Fibroblast of lung (primary cell): ENCODE measurements around the gene PCSK6.

ENCODE experiments used
- EZH2 ChIP-seq: IDR thresholded peaks from 2 replicates; pipeline ENCODE4 v1.5.1; 2012; ENCODE audit warnings: low read length, control low read depth, mild to moderate bottlenecking; ENCODE audit errors: missing control alignments
- TF ChIP-seq, protein P1 (sequence below), 2 donors: IDR thresholded peaks in 1 of 2; conservative IDR thresholded peaks in 1 of 2; 1 replicate in 1 of 2; 2 replicates in 1 of 2; pipeline ENCODE4 v1.5.1; 2011 to 2012; ENCODE audit warnings: low read length in 2 of 2, control low read depth in 1 of 2, inconsistent platforms in 1 of 2, low read depth in 1 of 2, mild to moderate bottlenecking in 1 of 2

DNA sequence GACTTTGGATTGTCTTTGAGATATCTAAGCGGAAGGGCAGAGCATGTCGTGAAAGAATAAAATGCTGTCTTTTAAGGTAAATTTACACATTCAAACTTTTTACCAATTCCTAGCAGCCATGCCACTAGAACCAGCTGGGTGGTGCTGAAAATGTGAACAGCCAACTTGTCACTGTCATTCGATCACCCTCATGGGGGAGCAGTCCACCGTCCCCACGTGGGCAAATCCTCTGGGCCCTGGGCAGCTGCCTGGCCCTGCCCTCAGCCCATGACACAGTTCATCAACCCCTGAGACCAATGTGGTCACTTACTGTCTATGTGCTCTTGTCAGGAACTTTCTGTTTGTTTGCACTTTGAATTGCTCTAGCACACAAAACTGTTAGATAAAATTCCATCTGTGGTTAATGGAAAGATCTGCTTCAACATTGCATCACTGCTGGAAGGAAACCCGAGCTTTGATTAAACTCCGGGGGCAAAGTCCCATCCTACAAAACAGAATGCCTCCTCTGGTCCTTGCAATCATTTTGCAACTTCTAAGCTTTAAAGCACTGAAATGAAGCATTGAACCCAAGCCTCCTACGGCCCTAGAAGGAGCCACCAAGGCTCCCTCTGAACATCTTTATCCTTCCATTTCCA is 50.1 kb downstream of the PCSK6 start:
- TF ChIP-seq, protein P1, sequence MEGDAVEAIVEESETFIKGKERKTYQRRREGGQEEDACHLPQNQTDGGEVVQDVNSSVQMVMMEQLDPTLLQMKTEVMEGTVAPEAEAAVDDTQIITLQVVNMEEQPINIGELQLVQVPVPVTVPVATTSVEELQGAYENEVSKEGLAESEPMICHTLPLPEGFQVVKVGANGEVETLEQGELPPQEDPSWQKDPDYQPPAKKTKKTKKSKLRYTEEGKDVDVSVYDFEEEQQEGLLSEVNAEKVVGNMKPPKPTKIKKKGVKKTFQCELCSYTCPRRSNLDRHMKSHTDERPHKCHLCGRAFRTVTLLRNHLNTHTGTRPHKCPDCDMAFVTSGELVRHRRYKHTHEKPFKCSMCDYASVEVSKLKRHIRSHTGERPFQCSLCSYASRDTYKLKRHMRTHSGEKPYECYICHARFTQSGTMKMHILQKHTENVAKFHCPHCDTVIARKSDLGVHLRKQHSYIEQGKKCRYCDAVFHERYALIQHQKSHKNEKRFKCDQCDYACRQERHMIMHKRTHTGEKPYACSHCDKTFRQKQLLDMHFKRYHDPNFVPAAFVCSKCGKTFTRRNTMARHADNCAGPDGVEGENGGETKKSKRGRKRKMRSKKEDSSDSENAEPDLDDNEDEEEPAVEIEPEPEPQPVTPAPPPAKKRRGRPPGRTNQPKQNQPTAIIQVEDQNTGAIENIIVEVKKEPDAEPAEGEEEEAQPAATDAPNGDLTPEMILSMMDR (conservative IDR thresholded peaks at IDR 0.05 in 1 of 2, IDR thresholded peaks at IDR 0.05 in 1 of 2; ENCODE audit: low read depth in 1 of 2, low read length in 2 of 2) = no peak
- no peak for TF ChIP-seq EZH2
